GM10248 (cell line): Measurements from ENCODE around the gene GREB1.

Experiments used
- CTCF ChIA-PET: fragments of 300-600 bp; sonication (Branson Sonifier 250); formaldehyde crosslinking; extraction: SDS; loops from one replicate; lab custom pipeline; 2021; ENCODE audit warnings: antibody characterized with exemption; lab: Yijun Ruan, JAX
- POLR2A ChIA-PET: fragments of 350-650 bp; sonication (Branson Sonifier 250); formaldehyde crosslinking; extraction: SDS; loops from one replicate; lab custom pipeline; 2020; ENCODE audit warnings: antibody characterized with exemption; lab: Yijun Ruan, JAX
- DNase-seq: peaks from one replicate; pipeline ENCODE4 v3.0.0; 2012; ENCODE audit errors: extremely low spot score
- TF ChIP-seq, protein P1 (sequence below): IDR thresholded peaks from 2 replicates; pipeline ENCODE4 v1.5.1; 2012; ENCODE audit warnings: mild to moderate bottlenecking, low read depth; ENCODE audit errors: extremely low read depth, missing control alignments, control extremely low read depth

Gene GREB1

DNA sequence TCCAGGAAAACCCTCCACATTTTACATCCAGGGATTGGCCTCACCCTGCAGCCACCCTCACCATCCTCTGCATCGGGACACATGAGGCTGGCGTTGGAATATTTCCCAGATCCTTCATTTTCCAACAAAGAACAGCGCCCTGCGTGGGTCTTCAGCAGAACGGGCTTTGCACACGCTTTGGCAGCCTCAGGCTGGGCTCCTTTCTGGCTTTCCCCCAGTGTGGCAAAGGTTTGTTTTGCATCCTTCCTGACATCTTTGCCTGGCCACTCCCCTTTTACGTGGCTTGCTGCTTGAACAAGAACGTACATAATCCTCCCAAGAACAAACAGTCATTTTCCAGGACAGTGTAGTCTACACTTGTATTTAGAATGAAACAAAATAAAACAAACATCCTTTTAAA, 25.6 kb upstream of the GREB1 start:
- ChIA-PET CTCF (no interaction called here), POLR2A (no interaction called here)
- no peak for DNase-seq
- TF ChIP-seq, protein P1, sequence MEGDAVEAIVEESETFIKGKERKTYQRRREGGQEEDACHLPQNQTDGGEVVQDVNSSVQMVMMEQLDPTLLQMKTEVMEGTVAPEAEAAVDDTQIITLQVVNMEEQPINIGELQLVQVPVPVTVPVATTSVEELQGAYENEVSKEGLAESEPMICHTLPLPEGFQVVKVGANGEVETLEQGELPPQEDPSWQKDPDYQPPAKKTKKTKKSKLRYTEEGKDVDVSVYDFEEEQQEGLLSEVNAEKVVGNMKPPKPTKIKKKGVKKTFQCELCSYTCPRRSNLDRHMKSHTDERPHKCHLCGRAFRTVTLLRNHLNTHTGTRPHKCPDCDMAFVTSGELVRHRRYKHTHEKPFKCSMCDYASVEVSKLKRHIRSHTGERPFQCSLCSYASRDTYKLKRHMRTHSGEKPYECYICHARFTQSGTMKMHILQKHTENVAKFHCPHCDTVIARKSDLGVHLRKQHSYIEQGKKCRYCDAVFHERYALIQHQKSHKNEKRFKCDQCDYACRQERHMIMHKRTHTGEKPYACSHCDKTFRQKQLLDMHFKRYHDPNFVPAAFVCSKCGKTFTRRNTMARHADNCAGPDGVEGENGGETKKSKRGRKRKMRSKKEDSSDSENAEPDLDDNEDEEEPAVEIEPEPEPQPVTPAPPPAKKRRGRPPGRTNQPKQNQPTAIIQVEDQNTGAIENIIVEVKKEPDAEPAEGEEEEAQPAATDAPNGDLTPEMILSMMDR = no peak

GRCh38 chr2:11509657-11510360, 24.0 kb upstream of the GREB1 start:
- DNase-seq = no peak
- CTCF ChIA-PET = no interaction called here
- POLR2A ChIA-PET = no interaction called here
- TF ChIP-seq, protein P1 = no peak

GRCh38 chr2:11512431-11512830, 21.4 kb upstream of the GREB1 start:
- no peak for DNase-seq
- CTCF ChIA-PET = interaction anchor here (1.1 to 1.9 kb wide), 5 partner anchors 11 to 72 kb away, joined by 3 to 10 read pairs (median 6); no protein-coding TSS in a partner anchor
- TF ChIP-seq, protein P1 = no peak
- POLR2A ChIA-PET = no interaction called here

- ChIA-PET POLR2A (no interaction called here), CTCF (interaction anchor here (1.1 to 1.9 kb wide), 5 partner anchors 10 to 71 kb away, joined by 3 to 10 read pairs (median 6); no protein-coding TSS in a partner anchor)
- DNase-seq = no peak
- TF ChIP-seq, protein P1 = no peak
Measured at GRCh38 chr2:11513319-11513718, 20.5 kb upstream of the GREB1 start.

- no peak for DNase-seq
- TF ChIP-seq, protein P1 = no peak
- ChIA-PET CTCF (interaction anchor here (1.9 kb wide), 1 partner anchor 70 kb away, joined by 6 read pairs; no protein-coding TSS in a partner anchor), POLR2A (no interaction called here)
Measured at GRCh38 chr2:11514081-11514730, 19.6 kb upstream of the GREB1 start.

DNA sequence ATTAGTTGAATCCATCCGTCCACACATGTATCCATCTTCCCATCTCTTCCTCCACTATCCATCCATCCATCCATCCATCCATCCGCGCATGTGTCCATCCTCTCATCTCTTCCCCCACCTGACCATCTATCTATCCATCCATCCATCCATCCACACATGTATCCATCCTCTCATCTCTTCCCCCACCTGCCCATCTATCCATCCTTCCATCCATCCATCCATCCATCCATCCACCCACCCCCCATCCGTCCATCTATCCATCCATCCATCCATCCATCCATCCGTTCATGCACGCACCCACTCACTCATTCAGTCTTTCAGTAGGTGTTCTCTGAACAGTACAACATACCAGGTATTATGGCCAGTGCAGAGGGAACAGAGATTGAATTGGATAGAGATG, 18.9 kb upstream of the GREB1 start:
- TF ChIP-seq, protein P1 = no peak
- no peak for DNase-seq
- ChIA-PET CTCF (no interaction called here), POLR2A (no interaction called here)
